Bronchial epithelial cell (primary cell): ENCODE data around the gene CHAF1A. TPM values are rescaled to one million over a fixed set of nuclear protein-coding genes. Genes with fewer than 3 reads are reported as not detected.
A peak's percentile ranks its signal among the peaks of the same experiment; 100 is the strongest.

ENCODE experiments used
- DNase-seq: peaks from one replicate; pipeline ENCODE4 v3.0.0-alpha.2; 2010; ENCODE audit warnings: low read depth
- FAIRE-seq: peaks from 2 replicates; lab custom pipeline; 2011; peaks lifted over from hg19 to GRCh38; lab: Jason Lieb, UNC
- H3K27me3 ChIP-seq: 2 replicates; pipeline ENCODE4 v1.5.1; 2011; ENCODE audit warnings: low read length; ENCODE audit not compliant: control insufficient read depth, insufficient read depth
- H3K36me3 ChIP-seq: 2 replicates; pipeline ENCODE4 v1.5.1; 2011; ENCODE audit warnings: low read length; ENCODE audit not compliant: control insufficient read depth, insufficient read depth
- H3K4me3 ChIP-seq: 2 replicates; pipeline ENCODE4 v1.5.1; 2011; ENCODE audit warnings: mild to moderate bottlenecking, low read depth, low read length, control low read depth
- CTCF ChIP-seq: IDR thresholded peaks from 2 replicates; pipeline ENCODE4 v1.5.1; 2011; ENCODE audit warnings: mild to moderate bottlenecking, moderate library complexity, low read length, control low read depth, inconsistent platforms; ENCODE audit not compliant: insufficient read depth, severe bottlenecking
- total RNA-seq: library from RNA; depleted of rRNA; stranded (reverse); fragments of >200 nt; gene quantifications from 2 replicates; pipeline ENCODE4 v1.2.1, GENCODE V29; 2014

The CHAF1A gene
- total RNA-seq, 1 donor from 2014 or later, result 3.7 TPM

- no peak for TF ChIP-seq CTCF
- Histone ChIP-seq H3K4me3 (no peak overlapping the region), H3K27me3 (no peaks in the 10 kb centered on the region), H3K36me3 (peaks cover 55% of the 10 kb centered on the region)
- FAIRE-seq (no peak), DNase-seq (no peak)
Observed at GRCh38 chr19:4449639-4450028, 47.2 kb downstream of the CHAF1A start.

GRCh38 chr19:4452230-4452990 is 50.0 kb downstream of the CHAF1A start:
- H3K4me3 ChIP-seq, result no peak overlapping the region
- DNase-seq (no peak), FAIRE-seq (no peak)
- no peak for TF ChIP-seq CTCF
- H3K36me3 ChIP-seq, result peaks cover 43% of the 10 kb centered on the region
- no peaks in the 10 kb centered on the region for H3K27me3 ChIP-seq

- FAIRE-seq (no peak), DNase-seq (no peak)
Observed at GRCh38 chr19:4453232-4454179, 51.1 kb downstream of the CHAF1A start.

GRCh38 chr19:4454747-4455718 is 52.6 kb downstream of the CHAF1A start:
- no peak for TF ChIP-seq CTCF
- peaks cover 27% of the 10 kb centered on the region for H3K36me3 ChIP-seq
- DNase-seq (peak; percentile 71), FAIRE-seq (peak; percentile 97)
- H3K27me3 ChIP-seq, result no peaks in the 10 kb centered on the region
- no peak overlapping the region for H3K4me3 ChIP-seq

More at GRCh38 chr19:4453232-4454179, 51.1 kb downstream of the CHAF1A start:
- no peak for TF ChIP-seq CTCF
- peaks cover 37% of the 10 kb centered on the region for H3K36me3 ChIP-seq
- H3K27me3 ChIP-seq, result no peaks in the 10 kb centered on the region
- H3K4me3 ChIP-seq, result no peak overlapping the region
